ENCODE data around the gene KAZN.

KAZN gene

GRCh38 chr1:14606632-14607031 lies 8.1 kb downstream of the KAZN start:
- H2AK5ac ChIP-seq (ENCODE audit: low read length, severe bottlenecking): no peak overlapping the region
- WGBS: no CpG with 5 or more reads among the region's 1 CpG
- no peak overlapping the region for H3K18ac ChIP-seq (ENCODE audit: low read depth in 1 of 2, low read length in 2 of 2)
- H3K27ac ChIP-seq (ENCODE audit: low read length, poor library complexity, severe bottlenecking): no peak overlapping the region
- no peak overlapping the region for H2BK12ac ChIP-seq (ENCODE audit: low read length in 2 of 2)
- H3K27me3 ChIP-seq (ENCODE audit: control insufficient read depth in 1 of 2, insufficient read depth in 1 of 2, low read length in 2 of 2): peaks cover 0 to 6% of the 10 kb centered on the region in 2 experiments
- no peak overlapping the region for H2BK120ac ChIP-seq (ENCODE audit: low read depth, low read length)
- no peak overlapping the region for H3K4me2 ChIP-seq (ENCODE audit: low read length, poor library complexity, severe bottlenecking)
- no peak overlapping the region for H3K4me3 ChIP-seq (ENCODE audit: insufficient read depth in 1 of 2, low read depth in 1 of 2, low read length in 2 of 2)
- H2AFZ ChIP-seq (ENCODE audit: low read depth, low read length): no peak overlapping the region
- no peak overlapping the region for H4K8ac ChIP-seq (ENCODE audit: low read length)
- no peak overlapping the region for H2BK15ac ChIP-seq (ENCODE audit: low read depth, poor library complexity, severe bottlenecking)
- H3K4ac ChIP-seq (ENCODE audit: low read depth in 1 of 2, low read length in 2 of 2): no peak overlapping the region
- no peak overlapping the region for H4K91ac ChIP-seq (ENCODE audit: low read length)
- no peak overlapping the region for H3K14ac ChIP-seq (ENCODE audit: low read length in 2 of 2)
- H3K4me1 ChIP-seq (ENCODE audit: control insufficient read depth, insufficient read depth, low read depth, low read length): no peaks in the 10 kb centered on the region
- H3K79me1 ChIP-seq (replicated peaks; ENCODE audit: low read length, poor library complexity, severe bottlenecking): no peaks in the 10 kb centered on the region
- no peak overlapping the region for H2BK5ac ChIP-seq (ENCODE audit: low read depth, low read length, poor library complexity, severe bottlenecking)
- DNase-seq: no peak
- H3K9ac ChIP-seq (ENCODE audit: low read length): no peak overlapping the region
- H3K9me3 ChIP-seq (ENCODE audit: control insufficient read depth, low read length): no peaks in the 10 kb centered on the region
- no peak overlapping the region for H3K23ac ChIP-seq (ENCODE audit: low read length in 2 of 2)
- no peaks in the 10 kb centered on the region for H3K36me3 ChIP-seq (ENCODE audit: control insufficient read depth in 1 of 2, insufficient read depth in 2 of 2, low read depth in 1 of 2, low read length in 2 of 2)

- H2AFZ ChIP-seq (ENCODE audit: low read depth, low read length): no peak overlapping the region
- H3K9ac ChIP-seq (ENCODE audit: low read length): no peak overlapping the region
- DNase-seq: no peak
- no peaks in the 10 kb centered on the region for H3K4me1 ChIP-seq (ENCODE audit: control insufficient read depth, insufficient read depth, low read depth, low read length)
- no peak overlapping the region for H4K91ac ChIP-seq (ENCODE audit: low read length)
- no peak overlapping the region for H3K4me3 ChIP-seq (ENCODE audit: insufficient read depth in 1 of 2, low read depth in 1 of 2, low read length in 2 of 2)
- H2BK15ac ChIP-seq (ENCODE audit: low read depth, poor library complexity, severe bottlenecking): no peak overlapping the region
- no peak overlapping the region for H4K8ac ChIP-seq (ENCODE audit: low read length)
- no peak overlapping the region for H3K23ac ChIP-seq (ENCODE audit: low read length in 2 of 2)
- H2AK5ac ChIP-seq (ENCODE audit: low read length, severe bottlenecking): no peak overlapping the region
- H3K79me1 ChIP-seq (replicated peaks; ENCODE audit: low read length, poor library complexity, severe bottlenecking): no peaks in the 10 kb centered on the region
- H3K4me2 ChIP-seq (ENCODE audit: low read length, poor library complexity, severe bottlenecking): no peak overlapping the region
- H2BK5ac ChIP-seq (ENCODE audit: low read depth, low read length, poor library complexity, severe bottlenecking): no peak overlapping the region
- no peaks in the 10 kb centered on the region for H3K9me3 ChIP-seq (ENCODE audit: control insufficient read depth, low read length)
- no peak overlapping the region for H3K27ac ChIP-seq (ENCODE audit: low read length, poor library complexity, severe bottlenecking)
- WGBS: 74% methylated on average over 5 of the region's 5 CpGs
- H3K14ac ChIP-seq (ENCODE audit: low read length in 2 of 2): no peak overlapping the region
- H3K18ac ChIP-seq (ENCODE audit: low read depth in 1 of 2, low read length in 2 of 2): no peak overlapping the region
- H2BK12ac ChIP-seq (ENCODE audit: low read length in 2 of 2): no peak overlapping the region
- no peak overlapping the region for H3K4ac ChIP-seq (ENCODE audit: low read depth in 1 of 2, low read length in 2 of 2)
- peaks cover 0 to 2% of the 10 kb centered on the region in 2 experiments for H3K27me3 ChIP-seq (ENCODE audit: control insufficient read depth in 1 of 2, insufficient read depth in 1 of 2, low read length in 2 of 2)
- H3K36me3 ChIP-seq (ENCODE audit: control insufficient read depth in 1 of 2, insufficient read depth in 2 of 2, low read depth in 1 of 2, low read length in 2 of 2): no peaks in the 10 kb centered on the region
- no peak overlapping the region for H2BK120ac ChIP-seq (ENCODE audit: low read depth, low read length)
These were observed 8.8 kb downstream of the KAZN start for GRCh38 chr1:14607295-14607694.

GRCh38 chr1:14608308-14608707 lies 9.8 kb downstream of the KAZN start:
- Histone ChIP-seq H3K9ac (ENCODE audit: low read length) (no peak overlapping the region), H2BK120ac (ENCODE audit: low read depth, low read length) (no peak overlapping the region), H3K18ac (ENCODE audit: low read depth in 1 of 2, low read length in 2 of 2) (no peak overlapping the region), H4K91ac (ENCODE audit: low read length) (no peak overlapping the region), H3K23ac (ENCODE audit: low read length in 2 of 2) (no peak overlapping the region), H3K4me2 (ENCODE audit: low read length, poor library complexity, severe bottlenecking) (no peak overlapping the region), H3K36me3 (ENCODE audit: control insufficient read depth in 1 of 2, insufficient read depth in 2 of 2, low read depth in 1 of 2, low read length in 2 of 2) (no peaks in the 10 kb centered on the region), H2AFZ (ENCODE audit: low read depth, low read length) (no peak overlapping the region), H2BK15ac (ENCODE audit: low read depth, poor library complexity, severe bottlenecking) (no peak overlapping the region), H3K4me1 (ENCODE audit: control insufficient read depth, insufficient read depth, low read depth, low read length) (no peaks in the 10 kb centered on the region), H3K27me3 (ENCODE audit: control insufficient read depth in 1 of 2, insufficient read depth in 1 of 2, low read length in 2 of 2) (no peaks in the 10 kb centered on the region), H3K9me3 (ENCODE audit: control insufficient read depth, low read length) (no peaks in the 10 kb centered on the region), H3K27ac (ENCODE audit: low read length, poor library complexity, severe bottlenecking) (no peak overlapping the region), H3K79me1 (replicated peaks; ENCODE audit: low read length, poor library complexity, severe bottlenecking) (no peaks in the 10 kb centered on the region), H3K4ac (ENCODE audit: low read depth in 1 of 2, low read length in 2 of 2) (no peak overlapping the region), H3K14ac (ENCODE audit: low read length in 2 of 2) (no peak overlapping the region), H3K4me3 (ENCODE audit: insufficient read depth in 1 of 2, low read depth in 1 of 2, low read length in 2 of 2) (no peak overlapping the region), H4K8ac (ENCODE audit: low read length) (no peak overlapping the region), H2BK5ac (ENCODE audit: low read depth, low read length, poor library complexity, severe bottlenecking) (no peak overlapping the region), H2AK5ac (ENCODE audit: low read length, severe bottlenecking) (no peak overlapping the region), H2BK12ac (ENCODE audit: low read length in 2 of 2) (no peak overlapping the region)
- WGBS: 100% methylated on average over 2 of the region's 3 CpGs
- DNase-seq: no peak

- 79% methylated on average over 3 of the region's 4 CpGs for WGBS
- DNase-seq: no peak
These were observed 12.3 kb downstream of the KAZN start for GRCh38 chr1:14610761-14611160.

More at GRCh38 chr1:14610761-14611160, 12.3 kb downstream of the KAZN start:
- Histone ChIP-seq H2BK120ac (ENCODE audit: low read depth, low read length) (no peak overlapping the region), H3K14ac (ENCODE audit: low read length in 2 of 2) (no peak overlapping the region), H3K18ac (ENCODE audit: low read depth in 1 of 2, low read length in 2 of 2) (no peak overlapping the region), H3K4me2 (ENCODE audit: low read length, poor library complexity, severe bottlenecking) (no peak overlapping the region), H3K36me3 (ENCODE audit: control insufficient read depth in 1 of 2, insufficient read depth in 2 of 2, low read depth in 1 of 2, low read length in 2 of 2) (no peaks in the 10 kb centered on the region), H2BK12ac (ENCODE audit: low read length in 2 of 2) (no peak overlapping the region), H2BK5ac (ENCODE audit: low read depth, low read length, poor library complexity, severe bottlenecking) (no peak overlapping the region), H3K4me1 (ENCODE audit: control insufficient read depth, insufficient read depth, low read depth, low read length) (no peaks in the 10 kb centered on the region), H3K4ac (ENCODE audit: low read depth in 1 of 2, low read length in 2 of 2) (no peak overlapping the region), H2BK15ac (ENCODE audit: low read depth, poor library complexity, severe bottlenecking) (no peak overlapping the region), H2AFZ (ENCODE audit: low read depth, low read length) (no peak overlapping the region), H3K79me1 (replicated peaks; ENCODE audit: low read length, poor library complexity, severe bottlenecking) (no peaks in the 10 kb centered on the region), H3K4me3 (ENCODE audit: insufficient read depth in 1 of 2, low read depth in 1 of 2, low read length in 2 of 2) (no peak overlapping the region), H2AK5ac (ENCODE audit: low read length, severe bottlenecking) (no peak overlapping the region), H3K9me3 (ENCODE audit: control insufficient read depth, low read length) (no peaks in the 10 kb centered on the region), H3K27me3 (ENCODE audit: control insufficient read depth in 1 of 2, insufficient read depth in 1 of 2, low read length in 2 of 2) (no peaks in the 10 kb centered on the region), H3K23ac (ENCODE audit: low read length in 2 of 2) (no peak overlapping the region), H4K91ac (ENCODE audit: low read length) (no peak overlapping the region), H3K27ac (ENCODE audit: low read length, poor library complexity, severe bottlenecking) (no peak overlapping the region), H4K8ac (ENCODE audit: low read length) (no peak overlapping the region), H3K9ac (ENCODE audit: low read length) (no peak overlapping the region)
